ENCODE measurements around the gene CRYGA. TPM values are rescaled to one million over a fixed set of nuclear protein-coding genes. Genes with fewer than 3 reads are reported as not detected.
"Not testable (repeated sequence)": the region's sequence is repeated elsewhere in the genome, so short reads cannot be mapped to it uniquely, and the experiment has no call there.

The CRYGA gene
- total RNA-seq, 4 donors from 2014 or later: not detected

DNA sequence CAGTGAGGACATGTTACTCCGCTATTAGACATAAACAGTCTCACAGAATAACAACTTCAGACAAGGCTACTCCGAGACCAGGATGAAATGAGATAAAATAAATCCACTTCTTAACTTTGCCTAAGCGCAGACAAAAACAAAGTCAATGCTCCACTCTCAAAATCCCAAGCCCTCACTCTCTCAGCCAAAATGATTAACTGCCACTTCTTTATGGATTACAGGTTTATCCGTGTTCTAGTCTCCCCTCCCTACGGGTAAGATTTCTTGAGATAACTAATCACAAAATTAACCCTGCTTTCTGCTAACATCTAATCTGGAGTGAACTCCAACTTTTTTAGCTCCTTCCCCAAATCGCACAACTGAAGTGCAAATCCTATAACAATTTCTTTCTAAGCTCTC lies 32.7 kb downstream of the CRYGA start:
- Histone ChIP-seq H3K4me3 (no peak overlapping the region), H3K4me1 (no peaks in the 10 kb centered on the region), H3K36me3 (no peaks in the 10 kb centered on the region), H3K9me3 (no peaks in the 10 kb centered on the region), H3K27ac (no peak overlapping the region), H3K27me3 (peaks cover 10% of the 10 kb centered on the region)
- no peak for DNase-seq (ENCODE audit: low spot score in 2 of 2)
- 64% methylated on average over 6 of the region's 6 CpGs for WGBS
- TF ChIP-seq POLR2A (IDR thresholded peaks at IDR 0.05) (no peak), POLR2AphosphoS5 (IDR thresholded peaks at IDR 0.05) (no peak), EP300 (IDR thresholded peaks at IDR 0.05) (no peak)
- TF ChIP-seq, protein P1, sequence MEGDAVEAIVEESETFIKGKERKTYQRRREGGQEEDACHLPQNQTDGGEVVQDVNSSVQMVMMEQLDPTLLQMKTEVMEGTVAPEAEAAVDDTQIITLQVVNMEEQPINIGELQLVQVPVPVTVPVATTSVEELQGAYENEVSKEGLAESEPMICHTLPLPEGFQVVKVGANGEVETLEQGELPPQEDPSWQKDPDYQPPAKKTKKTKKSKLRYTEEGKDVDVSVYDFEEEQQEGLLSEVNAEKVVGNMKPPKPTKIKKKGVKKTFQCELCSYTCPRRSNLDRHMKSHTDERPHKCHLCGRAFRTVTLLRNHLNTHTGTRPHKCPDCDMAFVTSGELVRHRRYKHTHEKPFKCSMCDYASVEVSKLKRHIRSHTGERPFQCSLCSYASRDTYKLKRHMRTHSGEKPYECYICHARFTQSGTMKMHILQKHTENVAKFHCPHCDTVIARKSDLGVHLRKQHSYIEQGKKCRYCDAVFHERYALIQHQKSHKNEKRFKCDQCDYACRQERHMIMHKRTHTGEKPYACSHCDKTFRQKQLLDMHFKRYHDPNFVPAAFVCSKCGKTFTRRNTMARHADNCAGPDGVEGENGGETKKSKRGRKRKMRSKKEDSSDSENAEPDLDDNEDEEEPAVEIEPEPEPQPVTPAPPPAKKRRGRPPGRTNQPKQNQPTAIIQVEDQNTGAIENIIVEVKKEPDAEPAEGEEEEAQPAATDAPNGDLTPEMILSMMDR (IDR thresholded peaks at IDR 0.05): no peak

DNA sequence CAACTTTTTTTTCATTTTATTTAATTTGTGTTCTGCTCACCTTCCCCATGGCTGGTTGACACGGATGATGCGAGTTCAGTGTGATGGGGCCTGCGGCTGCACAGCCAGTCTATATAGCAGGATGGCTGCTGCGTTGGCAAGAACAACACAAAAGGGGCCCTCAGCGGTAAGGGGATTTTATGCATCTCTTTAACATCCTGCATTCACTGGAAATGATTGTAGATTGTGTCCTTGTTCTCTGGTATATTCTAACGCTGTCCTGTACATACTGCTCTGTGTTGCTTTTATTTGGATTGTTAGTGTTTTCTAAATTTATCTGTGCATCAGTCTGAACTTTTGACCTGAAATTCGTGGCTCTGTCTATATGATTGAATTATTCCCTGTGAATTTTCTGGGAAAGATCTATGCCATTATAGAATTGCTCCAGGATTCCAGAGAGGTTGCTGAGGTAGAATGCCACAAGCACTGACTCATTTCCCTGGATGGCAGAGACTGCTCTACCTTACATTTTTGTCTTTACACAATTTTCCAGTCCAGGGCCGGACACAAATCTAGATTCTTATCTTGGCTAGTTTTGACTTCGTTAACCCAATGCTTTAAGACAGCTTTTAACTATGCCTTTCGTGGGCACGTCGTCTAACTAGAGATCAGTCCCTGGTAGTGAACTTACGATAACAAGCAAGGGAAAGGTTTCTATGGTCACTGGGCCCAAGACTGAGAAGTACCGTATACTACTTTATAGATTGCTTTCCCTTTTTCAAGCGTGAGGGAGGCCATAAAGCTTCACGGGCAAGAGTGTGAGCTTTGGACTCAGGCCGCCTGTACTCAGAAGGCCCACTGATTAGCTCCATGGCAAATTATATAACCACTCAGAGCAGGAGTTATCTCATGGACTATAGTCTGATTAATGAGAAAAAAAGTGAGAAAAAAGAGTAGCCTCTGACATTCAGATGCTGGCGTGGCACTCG lies 33.4 kb downstream of the CRYGA start, which contains the start of gene CRYGC:
Gene CRYGC, minus strand, starts transcription at position 85 of the 968 bp plus-strand sequence. Its CDS starts 36 bp downstream, at position 49.
- no peak for DNase-seq (ENCODE audit: low spot score in 2 of 2)
- Histone ChIP-seq H3K36me3 (no peaks in the 10 kb centered on the region), H3K9me3 (no peaks in the 10 kb centered on the region), H3K27ac (no peak within 1 kb of the TSS), H3K4me1 (no peaks in the 10 kb centered on the region), H3K27me3 (peaks cover 15% of the 10 kb centered on the region), H3K4me3 (no peak within 1 kb of the TSS)
- TF ChIP-seq POLR2AphosphoS5 (IDR thresholded peaks at IDR 0.05) (no peak), EP300 (IDR thresholded peaks at IDR 0.05) (no peak), POLR2A (IDR thresholded peaks at IDR 0.05) (no peak)
- TF ChIP-seq, protein P1 (IDR thresholded peaks at IDR 0.05): no peak
- WGBS: 74% methylated on average over 19 of the region's 19 CpGs

DNA sequence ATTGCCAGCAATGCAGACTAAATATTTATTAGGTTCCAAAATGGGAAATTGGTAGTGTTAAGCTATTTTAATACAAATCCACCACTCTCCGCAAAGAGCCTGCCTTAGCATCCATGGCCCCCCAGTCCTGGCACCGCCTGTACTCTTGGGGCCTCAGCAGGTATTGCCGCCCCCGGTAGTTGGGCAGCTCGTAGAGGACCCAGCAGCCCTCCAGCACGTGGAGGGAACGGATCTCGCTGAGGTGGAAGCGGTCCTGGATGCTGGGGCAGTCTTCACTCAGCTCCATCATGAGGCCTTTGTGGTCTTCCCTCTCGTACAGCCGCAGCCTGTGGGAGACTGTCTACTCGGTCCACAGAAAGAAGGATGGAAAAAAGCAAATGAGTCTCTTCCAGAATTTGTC lies 35.3 kb downstream of the CRYGA start:
- Histone ChIP-seq H3K4me3 (no peak overlapping the region), H3K27ac (no peak overlapping the region), H3K4me1 (peaks cover 8% of the 10 kb centered on the region), H3K36me3 (no peaks in the 10 kb centered on the region), H3K27me3 (peaks cover 31% of the 10 kb centered on the region), H3K9me3 (no peaks in the 10 kb centered on the region)
- WGBS: 89% methylated on average over 12 of the region's 12 CpGs
- TF ChIP-seq POLR2A (IDR thresholded peaks at IDR 0.05) (no peak), POLR2AphosphoS5 (IDR thresholded peaks at IDR 0.05) (no peak), EP300 (IDR thresholded peaks at IDR 0.05) (no peak)
- TF ChIP-seq, protein P1 (IDR thresholded peaks at IDR 0.05): no peak
- DNase-seq (ENCODE audit: low spot score in 2 of 2): no peak

DNA sequence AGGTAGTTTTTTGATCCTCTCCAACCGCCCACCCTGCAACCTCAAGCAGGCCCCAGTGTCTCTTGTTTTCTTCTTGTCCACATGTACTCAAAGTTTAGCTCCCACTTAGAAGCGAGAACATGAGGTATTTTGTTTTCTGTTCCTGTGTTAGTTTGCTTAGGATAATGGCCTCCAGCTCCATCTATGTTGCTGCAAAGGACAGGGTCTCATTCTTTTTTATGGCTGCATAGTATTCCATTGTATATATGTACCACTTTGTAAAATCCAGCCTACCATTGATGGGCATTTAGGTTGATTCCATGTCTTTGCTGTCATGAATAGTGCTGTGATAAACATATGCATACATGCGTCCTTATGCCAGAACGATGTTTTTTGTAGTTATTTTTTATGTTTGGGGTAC lies 36.3 kb downstream of the CRYGA start:
- WGBS: 98% methylated on average over 4 of the region's 4 CpGs
- H3K4me3 ChIP-seq: no peak overlapping the region
- no peak overlapping the region for H3K27ac ChIP-seq
- TF ChIP-seq POLR2AphosphoS5 (IDR thresholded peaks at IDR 0.05) (no peak), POLR2A (IDR thresholded peaks at IDR 0.05) (no peak), EP300 (IDR thresholded peaks at IDR 0.05) (no peak)
- H3K4me1 ChIP-seq: peaks cover 8% of the 10 kb centered on the region
- H3K27me3 ChIP-seq: peaks cover 31% of the 10 kb centered on the region
- H3K36me3 ChIP-seq: no peaks in the 10 kb centered on the region
- no peaks in the 10 kb centered on the region for H3K9me3 ChIP-seq
- no peak for DNase-seq (ENCODE audit: low spot score in 2 of 2)

DNA sequence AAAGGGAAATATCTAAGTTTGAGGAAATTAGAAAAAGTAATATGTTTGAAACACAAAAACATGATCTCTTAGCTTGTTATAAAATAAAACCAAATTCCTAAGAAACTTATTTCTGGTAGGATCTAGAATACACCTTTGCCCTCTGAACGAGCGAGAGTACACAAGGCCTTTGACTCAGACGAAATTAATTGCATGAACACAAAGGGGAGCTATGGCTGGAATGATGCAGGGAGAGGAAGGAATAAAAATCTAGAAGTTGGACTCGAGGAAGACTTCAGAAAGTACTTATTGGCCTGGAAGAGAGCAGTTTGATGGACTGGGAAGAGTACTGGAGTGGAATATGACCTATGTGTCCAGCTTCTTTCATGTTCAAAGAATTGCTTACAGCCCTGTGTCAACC lies 38.1 kb downstream of the CRYGA start:
- no peak for TF ChIP-seq POLR2A (IDR thresholded peaks at IDR 0.05)
- TF ChIP-seq, protein P1 (IDR thresholded peaks at IDR 0.05): no peak
- no peak for TF ChIP-seq POLR2AphosphoS5 (IDR thresholded peaks at IDR 0.05)
- TF ChIP-seq EP300 (IDR thresholded peaks at IDR 0.05): no peak
- no peaks in the 10 kb centered on the region for H3K9me3 ChIP-seq
- H3K4me3 ChIP-seq: no peak overlapping the region
- H3K27me3 ChIP-seq: peaks cover 31% of the 10 kb centered on the region
- H3K27ac ChIP-seq: no peak overlapping the region
- H3K36me3 ChIP-seq: no peaks in the 10 kb centered on the region
- 72% methylated on average over 4 of the region's 4 CpGs for WGBS
- peaks cover 8% of the 10 kb centered on the region for H3K4me1 ChIP-seq
- DNase-seq (ENCODE audit: low spot score in 2 of 2): no peak

DNA sequence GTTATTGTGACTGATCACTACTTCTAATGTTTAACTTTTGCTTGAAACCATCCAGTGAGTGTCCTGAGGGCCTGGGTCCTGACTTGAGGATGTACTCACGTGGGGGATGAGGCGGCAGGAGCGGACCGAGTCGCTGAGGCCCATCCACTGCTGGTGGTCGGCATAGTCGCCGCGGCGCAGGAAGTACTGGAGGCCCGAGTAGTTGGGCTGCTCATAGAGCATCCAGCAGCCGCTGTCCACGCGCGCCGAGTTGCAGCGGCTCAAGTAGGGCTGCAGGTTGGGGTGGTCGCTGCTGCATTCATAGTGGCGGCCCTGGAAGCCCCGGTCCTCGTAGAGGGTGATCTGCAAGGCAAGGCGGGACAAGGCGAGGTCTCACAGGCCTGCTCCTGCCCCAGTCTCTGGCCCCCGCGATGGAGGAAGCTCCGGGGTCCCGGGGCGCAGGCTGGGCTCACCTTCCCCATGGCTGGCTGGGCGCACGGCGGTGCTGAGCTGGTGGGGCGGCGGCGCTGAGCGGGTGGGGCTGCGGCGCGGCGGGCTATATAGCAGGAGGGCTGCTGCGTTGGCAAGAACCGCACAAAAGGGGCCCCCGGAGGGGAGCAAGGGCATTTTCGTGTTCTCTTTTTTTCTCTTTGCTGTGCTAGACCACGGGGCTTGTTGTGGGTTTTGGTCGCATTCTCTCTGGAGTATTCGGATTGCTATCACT lies 39.2 kb downstream of the CRYGA start, which contains the start of gene CRYGD:
Gene CRYGD, minus strand, starts transcription at position 512 of the 703 bp plus-strand sequence. Its CDS starts 51 bp downstream, at position 461.
- Histone ChIP-seq H3K27me3 (peaks cover 31% of the 10 kb centered on the region), H3K4me3 (peak within 1 kb of the TSS; percentile 27)
- not testable (repeated sequence) for DNase-seq (ENCODE audit: low spot score in 2 of 2); H3K36me3 ChIP-seq; H3K27ac ChIP-seq; H3K9me3 ChIP-seq; H3K4me1 ChIP-seq
- WGBS: 14% methylated on average over 33 of the region's 46 CpGs

All from suprapubic skin (tissue), 4 donors.